ENCODE measurements around the gene SOHLH1. TPM values are rescaled to one million over a fixed set of nuclear protein-coding genes. Genes with fewer than 3 reads are reported as not detected.

The SOHLH1 gene
- total RNA-seq = not detected in 2 replicates

DNA sequence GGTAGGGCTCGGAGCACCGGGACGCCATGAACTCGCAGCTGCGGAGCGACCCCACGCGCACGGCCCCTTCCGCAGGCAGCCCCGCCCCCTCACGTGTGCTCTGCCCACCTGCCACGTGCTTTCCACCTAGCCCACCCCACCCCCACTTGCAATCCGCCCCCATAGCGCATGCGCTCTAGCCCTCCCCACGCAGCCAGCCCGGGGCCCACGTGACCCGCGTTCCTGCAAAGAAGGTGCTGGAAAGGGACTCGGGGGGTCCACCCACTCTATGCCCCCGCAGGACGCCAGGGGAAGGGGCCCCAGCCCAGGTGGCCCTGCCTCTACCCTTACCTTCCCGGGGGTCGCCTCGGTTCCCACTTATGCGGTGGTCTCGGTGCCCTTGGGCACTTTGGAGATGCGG lies at the start of gene SOHLH1:
SOHLH1 (minus strand) TSS at position 42 of the 400 bp plus-strand sequence; CDS start at position 28, 14 bp downstream.
- TF ChIP-seq CTCF (IDR thresholded peaks at IDR 0.05; ENCODE audit: extremely low read depth, low read depth, low read length) = no peak
- Histone ChIP-seq H3K79me2 (ENCODE audit: insufficient read depth, low read length) (no peaks in the 10 kb centered on the region), H4K20me1 (ENCODE audit: insufficient read depth, low read length) (no peaks in the 10 kb centered on the region), H3K9me3 (ENCODE audit: low read depth, low read length) (no peaks in the 10 kb centered on the region), H3K27me3 (ENCODE audit: insufficient read depth, low read length) (no peaks in the 10 kb centered on the region), H3K4me1 (ENCODE audit: insufficient read depth, low read length) (no peaks in the 10 kb centered on the region), H3K36me3 (ENCODE audit: insufficient read depth, low read length) (no peaks in the 10 kb centered on the region), H3K4me2 (ENCODE audit: insufficient read depth, low read length) (no peak within 1 kb of the TSS), H3K4me3 (ENCODE audit: insufficient read depth, low read length) (no peak within 1 kb of the TSS), H3K27ac (ENCODE audit: low read depth, low read length) (no peak within 1 kb of the TSS), H2AFZ (ENCODE audit: low read length) (no peak within 1 kb of the TSS)
- DNase-seq (ENCODE audit: insufficient read length, low spot score, missing footprints) = no peak

GRCh38 chr9:135748676-135749075 lies 49.4 kb upstream of the SOHLH1 start:
- no peak for TF ChIP-seq CTCF (IDR thresholded peaks at IDR 0.05; ENCODE audit: extremely low read depth, low read depth, low read length)

DNA sequence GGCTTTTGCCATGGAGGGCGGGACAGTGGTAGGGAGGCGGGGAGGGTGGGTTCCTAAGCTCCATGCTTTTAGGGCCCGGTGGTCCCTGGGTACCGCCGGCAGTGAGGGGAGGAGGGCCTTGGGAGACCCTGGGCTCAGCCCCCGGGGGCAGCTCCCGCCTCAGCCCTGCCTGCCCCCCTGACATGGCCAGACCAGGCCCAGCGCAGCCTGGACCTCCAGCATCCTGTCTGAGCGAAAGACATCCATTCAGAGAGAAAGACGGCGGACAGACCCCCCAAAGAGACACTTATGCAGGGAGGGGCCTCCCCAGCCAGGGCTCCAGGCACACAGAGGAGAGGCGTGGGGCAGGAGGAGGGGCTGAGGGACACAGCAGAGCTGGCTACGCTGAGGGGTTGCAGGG lies 48.0 kb upstream of the SOHLH1 start:
- no peak overlapping the region for H3K4me2 ChIP-seq (ENCODE audit: insufficient read depth, low read length)
- no peak overlapping the region for H3K27ac ChIP-seq (ENCODE audit: low read depth, low read length)
- no peaks in the 10 kb centered on the region for H4K20me1 ChIP-seq (ENCODE audit: insufficient read depth, low read length)
- no peaks in the 10 kb centered on the region for H3K36me3 ChIP-seq (ENCODE audit: insufficient read depth, low read length)
- H3K79me2 ChIP-seq (ENCODE audit: insufficient read depth, low read length) = no peaks in the 10 kb centered on the region
- H3K9me3 ChIP-seq (ENCODE audit: low read depth, low read length) = no peaks in the 10 kb centered on the region
- DNase-seq (ENCODE audit: insufficient read length, low spot score, missing footprints) = no peak
- H3K4me1 ChIP-seq (ENCODE audit: insufficient read depth, low read length) = no peaks in the 10 kb centered on the region
- no peak overlapping the region for H3K4me3 ChIP-seq (ENCODE audit: insufficient read depth, low read length)
- no peak overlapping the region for H2AFZ ChIP-seq (ENCODE audit: low read length)
- TF ChIP-seq CTCF (IDR thresholded peaks at IDR 0.05; ENCODE audit: extremely low read depth, low read depth, low read length) = no peak
- H3K27me3 ChIP-seq (ENCODE audit: insufficient read depth, low read length) = no peaks in the 10 kb centered on the region

More at GRCh38 chr9:135748676-135749075, 49.4 kb upstream of the SOHLH1 start:
- Histone ChIP-seq H3K36me3 (ENCODE audit: insufficient read depth, low read length) (no peaks in the 10 kb centered on the region), H2AFZ (ENCODE audit: low read length) (no peak overlapping the region), H4K20me1 (ENCODE audit: insufficient read depth, low read length) (no peaks in the 10 kb centered on the region), H3K79me2 (ENCODE audit: insufficient read depth, low read length) (no peaks in the 10 kb centered on the region), H3K27ac (ENCODE audit: low read depth, low read length) (no peak overlapping the region), H3K9me3 (ENCODE audit: low read depth, low read length) (no peaks in the 10 kb centered on the region), H3K27me3 (ENCODE audit: insufficient read depth, low read length) (no peaks in the 10 kb centered on the region), H3K4me1 (ENCODE audit: insufficient read depth, low read length) (no peaks in the 10 kb centered on the region), H3K4me3 (ENCODE audit: insufficient read depth, low read length) (no peak overlapping the region), H3K4me2 (ENCODE audit: insufficient read depth, low read length) (no peak overlapping the region)
- DNase-seq (ENCODE audit: insufficient read length, low spot score, missing footprints) = no peak

DNA sequence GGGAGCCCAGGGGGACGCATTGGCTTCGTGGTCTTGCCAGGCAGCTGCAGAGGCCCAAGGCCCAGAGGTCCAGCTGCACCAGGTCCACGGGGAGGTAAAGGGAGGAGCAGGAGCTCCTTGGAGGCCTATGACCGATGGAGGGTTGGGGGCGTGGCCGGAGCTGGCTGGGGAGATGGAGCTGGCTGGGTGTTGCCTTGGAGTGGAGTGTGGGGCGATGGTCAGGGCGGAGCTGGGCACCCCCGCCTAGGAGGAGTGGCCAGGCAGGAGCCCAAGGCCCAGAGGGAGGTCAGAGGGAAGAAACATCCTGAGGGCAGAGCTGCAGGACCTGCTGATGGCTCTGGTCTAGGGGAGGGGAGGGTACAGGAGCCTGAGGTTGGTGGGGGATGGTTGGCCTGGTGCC lies 47.3 kb upstream of the SOHLH1 start:
- Histone ChIP-seq H3K4me1 (ENCODE audit: insufficient read depth, low read length) (no peaks in the 10 kb centered on the region), H3K79me2 (ENCODE audit: insufficient read depth, low read length) (no peaks in the 10 kb centered on the region), H2AFZ (ENCODE audit: low read length) (no peak overlapping the region), H4K20me1 (ENCODE audit: insufficient read depth, low read length) (no peaks in the 10 kb centered on the region), H3K4me2 (ENCODE audit: insufficient read depth, low read length) (no peak overlapping the region), H3K4me3 (ENCODE audit: insufficient read depth, low read length) (no peak overlapping the region), H3K36me3 (ENCODE audit: insufficient read depth, low read length) (no peaks in the 10 kb centered on the region), H3K27ac (ENCODE audit: low read depth, low read length) (no peak overlapping the region), H3K27me3 (ENCODE audit: insufficient read depth, low read length) (no peaks in the 10 kb centered on the region), H3K9me3 (ENCODE audit: low read depth, low read length) (no peaks in the 10 kb centered on the region)
- no peak for DNase-seq (ENCODE audit: insufficient read length, low spot score, missing footprints)
- TF ChIP-seq CTCF (IDR thresholded peaks at IDR 0.05; ENCODE audit: extremely low read depth, low read depth, low read length) = no peak
